Activated T-cell treated with anti-CD3 and anti-CD28 coated beads, Interleukin-2, amount 50 U/mL, for 72 hours (primary cell): ENCODE measurements around the gene ARL15. TPM values are rescaled to one million over a fixed set of nuclear protein-coding genes. Genes with fewer than 3 reads are reported as not detected.

Experiments
- ATAC-seq, 2 donors: fragments of 150-1000 bp; cut with Tn5 transposase; replicated peaks in 1 of 2; 2 replicates each; pipeline ENCODE4 v1.10.0; 2021; ENCODE audit warnings: moderate library complexity in 2 of 2, mild to moderate bottlenecking in 1 of 2
- DNase-seq, 2 donors: peaks; one replicate each; pipeline ENCODE4 v3.0.0; 2021 to 2022; ENCODE audit warnings: mixed read lengths in 1 of 2
- H3K27ac Mint-ChIP-seq: one replicate; pipeline ENCODE4 v1.8.0; 2022; ENCODE audit warnings: mild to moderate bottlenecking, moderate library complexity, mixed read lengths
- H3K27me3 Mint-ChIP-seq: one replicate; pipeline ENCODE4 v1.8.0; 2022; ENCODE audit warnings: low read depth, mixed read lengths
- H3K36me3 Mint-ChIP-seq, 2 donors: one replicate each; pipeline ENCODE4 v1.8.0; 2022; ENCODE audit warnings: mixed read lengths in 2 of 2, mild to moderate bottlenecking in 1 of 2; ENCODE audit not compliant: insufficient read depth in 2 of 2
- H3K4me1 Mint-ChIP-seq: one replicate; pipeline ENCODE4 v1.8.0; 2022; ENCODE audit warnings: low read depth, mixed read lengths
- H3K4me3 Mint-ChIP-seq, 2 donors: one replicate each; pipeline ENCODE4 v1.8.0; 2022; ENCODE audit warnings: mild to moderate bottlenecking in 2 of 2, mixed read lengths in 2 of 2, moderate library complexity in 2 of 2
- H3K9me3 Mint-ChIP-seq, 2 donors: one replicate each; pipeline ENCODE4 v1.8.0; 2022; ENCODE audit warnings: mixed read lengths in 2 of 2
- total RNA-seq, 2 donors: library from RNA; stranded (reverse); gene quantifications; one replicate each; pipeline ENCODE4 v1.2.3, GENCODE V29; 2022

The ARL15 gene
- total RNA-seq, 2 donors from 2014 or later: 7.8 to 8.3 TPM

GRCh38 chr5:54273715-54274114 is 36.7 kb downstream of the ARL15 start:
- no peaks in the 10 kb centered on the region for H3K9me3 Mint-ChIP-seq
- no peak overlapping the region for H3K27ac Mint-ChIP-seq
- DNase-seq (no peak), ATAC-seq (no peak)
- peaks cover 0 to under 1% of the 10 kb centered on the region in 2 donors for H3K36me3 Mint-ChIP-seq
- no peaks in the 10 kb centered on the region for H3K27me3 Mint-ChIP-seq
- H3K4me1 Mint-ChIP-seq: peaks cover 12% of the 10 kb centered on the region
- no peak overlapping the region for H3K4me3 Mint-ChIP-seq

DNA sequence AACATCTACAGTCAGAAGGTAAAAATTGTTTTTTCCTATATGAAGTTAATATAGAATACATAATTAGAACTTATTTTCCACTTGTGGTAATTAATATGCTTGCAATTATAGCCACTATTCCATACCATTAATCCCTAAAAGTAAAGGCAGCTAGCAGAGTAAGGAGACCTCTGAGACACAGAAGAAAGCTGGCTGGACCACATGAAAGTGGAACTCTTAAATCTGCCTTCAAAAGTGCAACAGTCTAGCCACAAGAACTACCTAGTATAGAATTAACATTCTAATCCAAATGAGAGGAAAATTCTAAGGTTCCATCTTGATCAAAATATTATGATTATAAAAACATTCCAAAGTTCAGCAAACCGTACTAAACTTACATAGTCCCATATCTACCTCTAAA is 37.6 kb downstream of the ARL15 start:
- Mint-ChIP-seq H3K27me3 (no peaks in the 10 kb centered on the region), H3K4me3 (no peak overlapping the region), H3K4me1 (peaks cover 12% of the 10 kb centered on the region), H3K36me3 (peaks cover 0 to 2% of the 10 kb centered on the region in 2 donors), H3K27ac (no peak overlapping the region), H3K9me3 (no peaks in the 10 kb centered on the region)
- ATAC-seq (no peak), DNase-seq (no peak)

- Mint-ChIP-seq H3K36me3 (peaks cover 0 to 2% of the 10 kb centered on the region in 2 donors), H3K4me1 (peaks cover 8% of the 10 kb centered on the region), H3K9me3 (no peaks in the 10 kb centered on the region), H3K27ac (no peak overlapping the region), H3K4me3 (no peak overlapping the region), H3K27me3 (no peaks in the 10 kb centered on the region)
- ATAC-seq: no peak
- no peak for DNase-seq
Measured at GRCh38 chr5:54270326-54270725, 40.0 kb downstream of the ARL15 start.

- no peaks in the 10 kb centered on the region for H3K4me1 Mint-ChIP-seq
- no peak for ATAC-seq
- H3K27ac Mint-ChIP-seq: no peak overlapping the region
- no peak for DNase-seq
- no peaks in the 10 kb centered on the region for H3K27me3 Mint-ChIP-seq
- H3K4me3 Mint-ChIP-seq: no peak overlapping the region
- H3K9me3 Mint-ChIP-seq: peaks cover 0 to 2% of the 10 kb centered on the region in 2 donors
- peaks cover 0 to 2% of the 10 kb centered on the region in 2 donors for H3K36me3 Mint-ChIP-seq
Measured at GRCh38 chr5:54264574-54264973, 45.8 kb downstream of the ARL15 start.

DNA sequence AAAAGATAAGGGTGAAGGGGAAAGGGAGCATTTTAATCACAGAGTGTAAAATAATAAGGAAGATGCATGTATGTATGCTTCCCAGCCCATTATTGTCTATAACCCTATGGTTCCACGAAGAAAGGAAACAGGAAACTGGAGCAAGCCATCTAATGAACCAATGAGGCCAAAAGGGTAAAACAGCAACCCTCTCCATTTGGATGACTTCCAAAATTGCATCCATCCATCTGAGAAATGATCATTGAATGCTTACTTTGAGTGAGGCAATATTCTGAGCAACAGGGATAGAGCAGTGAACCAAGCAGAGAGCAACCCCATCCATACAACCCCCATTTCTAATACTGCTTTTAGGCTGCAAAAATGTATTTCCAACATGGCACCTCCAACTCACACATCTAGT is 46.9 kb downstream of the ARL15 start:
- Mint-ChIP-seq H3K36me3 (no peaks in the 10 kb centered on the region), H3K4me3 (no peak overlapping the region), H3K27ac (no peak overlapping the region), H3K4me1 (no peaks in the 10 kb centered on the region), H3K27me3 (no peaks in the 10 kb centered on the region), H3K9me3 (peaks cover 0 to 2% of the 10 kb centered on the region in 2 donors)
- no peak for DNase-seq
- ATAC-seq: no peak

GRCh38 chr5:54261596-54261995 is 48.8 kb downstream of the ARL15 start:
- ATAC-seq: no peak
- Mint-ChIP-seq H3K4me1 (peaks cover 11% of the 10 kb centered on the region), H3K9me3 (peaks cover 0 to 2% of the 10 kb centered on the region in 2 donors), H3K27ac (no peak overlapping the region), H3K36me3 (no peaks in the 10 kb centered on the region), H3K27me3 (no peaks in the 10 kb centered on the region), H3K4me3 (no peak overlapping the region)
- no peak for DNase-seq

- peaks cover 0 to 2% of the 10 kb centered on the region in 2 donors for H3K9me3 Mint-ChIP-seq
- H3K4me1 Mint-ChIP-seq: peaks cover 20% of the 10 kb centered on the region
- no peaks in the 10 kb centered on the region for H3K36me3 Mint-ChIP-seq
- H3K27ac Mint-ChIP-seq: no peak overlapping the region
- H3K27me3 Mint-ChIP-seq: no peaks in the 10 kb centered on the region
- DNase-seq: no peak
- no peak for ATAC-seq
- H3K4me3 Mint-ChIP-seq: no peak overlapping the region
Measured at GRCh38 chr5:54259981-54260380, 50.4 kb downstream of the ARL15 start.

DNA sequence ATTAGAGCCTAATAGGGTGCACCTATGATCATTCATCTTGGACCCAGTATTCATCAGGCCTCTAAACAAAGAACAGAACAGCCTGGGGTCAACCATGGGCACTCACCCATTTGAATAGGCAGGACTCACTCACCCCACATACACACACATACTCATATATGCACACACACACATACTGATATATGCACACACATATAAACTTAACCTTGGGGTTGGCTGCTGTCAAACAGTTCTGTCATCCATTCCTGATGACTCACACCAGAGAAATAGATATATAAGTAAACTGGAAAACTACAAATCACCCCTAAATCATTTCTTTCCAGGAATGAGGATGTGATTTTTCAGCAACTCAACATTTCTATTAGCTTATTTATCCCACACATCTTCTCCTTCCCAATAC is 51.3 kb downstream of the ARL15 start:
- Mint-ChIP-seq H3K4me1 (peaks cover 20% of the 10 kb centered on the region), H3K9me3 (no peaks in the 10 kb centered on the region), H3K27ac (no peak overlapping the region), H3K36me3 (no peaks in the 10 kb centered on the region), H3K4me3 (no peak overlapping the region), H3K27me3 (no peaks in the 10 kb centered on the region)
- ATAC-seq (peak in 1 of 2 donors; percentile 58), DNase-seq (no peak)

DNA sequence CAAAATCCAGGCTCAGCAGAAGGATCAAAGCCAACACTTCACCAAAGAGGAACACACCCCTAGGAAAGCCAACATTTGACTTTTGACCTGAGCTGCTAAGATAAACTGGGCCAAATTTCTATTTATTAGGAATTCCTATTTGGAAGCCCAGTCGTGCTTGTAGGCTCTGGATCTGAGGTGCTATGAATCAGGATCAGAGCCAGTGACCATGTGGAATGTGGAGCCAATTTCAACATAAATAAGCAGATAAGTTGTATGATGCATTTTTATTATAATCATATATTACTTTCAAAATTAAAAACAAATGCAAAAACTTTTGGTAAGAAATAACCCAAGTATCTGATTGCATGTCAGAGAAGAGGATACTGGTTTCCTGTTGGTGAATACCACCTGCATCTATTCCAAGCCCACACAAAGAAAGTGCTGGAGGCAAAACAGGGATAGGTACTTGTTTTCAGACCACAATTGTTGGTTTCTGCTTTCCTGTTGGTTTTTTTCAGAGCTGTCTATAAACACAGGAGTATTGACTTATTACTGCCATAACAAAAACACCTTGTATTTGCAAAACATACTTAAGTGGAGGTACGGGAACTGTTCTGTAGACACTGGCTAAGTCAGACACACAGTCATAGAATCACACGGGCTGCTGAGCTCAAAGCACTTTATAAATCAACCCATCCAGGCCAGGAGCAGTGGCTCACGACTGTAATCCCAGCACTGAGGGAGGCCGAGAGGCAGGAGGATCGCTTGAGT is 52.8 kb downstream of the ARL15 start:
- no peaks in the 10 kb centered on the region for H3K36me3 Mint-ChIP-seq

DNA sequence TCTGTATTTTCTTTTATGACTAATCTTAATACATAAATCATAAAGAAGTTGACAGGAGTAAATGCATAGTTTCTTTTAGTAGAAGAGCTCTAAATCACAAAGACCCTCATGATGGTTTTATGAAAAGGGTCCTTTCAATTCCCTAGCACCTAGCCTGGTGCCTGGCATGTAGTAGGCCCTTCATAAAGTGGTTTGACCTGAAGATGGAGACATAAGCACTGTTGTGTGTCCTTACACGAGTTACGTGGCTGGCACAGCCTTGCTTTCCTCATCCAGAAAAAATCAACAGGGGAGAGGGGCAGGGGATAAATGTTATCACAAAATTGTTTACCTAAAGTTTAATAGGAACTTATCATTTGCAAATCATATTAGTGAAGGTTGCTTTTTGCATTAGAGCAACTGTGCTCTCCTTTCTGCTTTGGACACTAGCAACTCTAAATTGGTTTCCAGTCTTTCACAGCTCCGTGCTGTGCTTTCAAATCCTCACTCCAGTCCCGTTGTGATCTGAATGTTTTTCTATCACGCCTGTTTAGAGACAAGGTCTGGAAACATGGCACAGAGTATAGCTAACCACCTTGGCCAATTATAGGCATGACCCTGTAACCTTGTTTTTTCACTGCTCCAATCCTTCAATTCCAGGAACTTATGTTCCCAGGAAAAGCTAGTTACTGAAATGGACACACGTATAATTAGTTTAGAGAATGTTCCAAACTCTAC is 55.7 kb downstream of the ARL15 start:
- Mint-ChIP-seq H3K4me1 (peaks cover 20% of the 10 kb centered on the region), H3K9me3 (no peaks in the 10 kb centered on the region), H3K36me3 (no peaks in the 10 kb centered on the region), H3K27me3 (no peaks in the 10 kb centered on the region), H3K4me3 (no peak overlapping the region), H3K27ac (peak overlapping the region; percentile 51)
- ATAC-seq (no peak), DNase-seq (no peak)

More for the DNA sequence above, 52.8 kb downstream of the ARL15 start:
- no peak overlapping the region for H3K27ac Mint-ChIP-seq
- H3K4me3 Mint-ChIP-seq: no peak overlapping the region
- ATAC-seq (no peak), DNase-seq (no peak)
- no peaks in the 10 kb centered on the region for H3K9me3 Mint-ChIP-seq
- peaks cover 20% of the 10 kb centered on the region for H3K4me1 Mint-ChIP-seq
- H3K27me3 Mint-ChIP-seq: no peaks in the 10 kb centered on the region

DNA sequence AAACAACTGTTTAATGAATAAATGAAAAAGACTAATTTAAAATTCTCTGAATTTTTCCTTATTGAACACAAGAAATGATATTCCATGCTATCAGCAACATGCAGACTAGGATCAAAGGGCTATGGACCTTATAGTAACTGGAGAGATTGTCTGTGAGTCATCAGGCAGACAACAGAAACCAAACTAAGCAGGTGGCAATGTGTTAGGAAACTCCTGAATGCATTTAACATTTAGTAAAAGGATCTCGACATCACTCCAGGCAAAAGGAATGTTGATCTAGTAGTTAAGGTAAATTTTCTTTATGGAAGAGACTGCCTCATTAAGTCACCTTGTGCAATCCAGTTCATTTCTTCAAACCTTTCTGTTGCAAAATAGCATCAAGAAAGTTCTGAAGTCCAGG is 58.4 kb downstream of the ARL15 start:
- no peak overlapping the region for H3K27ac Mint-ChIP-seq
- no peak overlapping the region for H3K4me3 Mint-ChIP-seq
- H3K36me3 Mint-ChIP-seq: no peaks in the 10 kb centered on the region
- peaks cover 13% of the 10 kb centered on the region for H3K4me1 Mint-ChIP-seq
- H3K27me3 Mint-ChIP-seq: no peaks in the 10 kb centered on the region
- H3K9me3 Mint-ChIP-seq: no peaks in the 10 kb centered on the region
- DNase-seq (no peak), ATAC-seq (no peak)

GRCh38 chr5:54249210-54250028 is 61.0 kb downstream of the ARL15 start:
- H3K4me1 Mint-ChIP-seq: no peaks in the 10 kb centered on the region
- no peaks in the 10 kb centered on the region for H3K36me3 Mint-ChIP-seq
- H3K9me3 Mint-ChIP-seq: no peaks in the 10 kb centered on the region
- DNase-seq (peak; percentile 3), ATAC-seq (no peak)
- no peak overlapping the region for H3K27ac Mint-ChIP-seq
- H3K27me3 Mint-ChIP-seq: no peaks in the 10 kb centered on the region
- H3K4me3 Mint-ChIP-seq: no peak overlapping the region

GRCh38 chr5:54247226-54247625 is 63.1 kb downstream of the ARL15 start:
- ATAC-seq (no peak), DNase-seq (no peak)
- H3K4me1 Mint-ChIP-seq: no peaks in the 10 kb centered on the region
- no peak overlapping the region for H3K27ac Mint-ChIP-seq
- no peaks in the 10 kb centered on the region for H3K36me3 Mint-ChIP-seq
- H3K4me3 Mint-ChIP-seq: no peak overlapping the region
- no peaks in the 10 kb centered on the region for H3K27me3 Mint-ChIP-seq
- no peaks in the 10 kb centered on the region for H3K9me3 Mint-ChIP-seq
